Measurements from ENCODE around the gene MSANTD4.

The MSANTD4 gene

DNA sequence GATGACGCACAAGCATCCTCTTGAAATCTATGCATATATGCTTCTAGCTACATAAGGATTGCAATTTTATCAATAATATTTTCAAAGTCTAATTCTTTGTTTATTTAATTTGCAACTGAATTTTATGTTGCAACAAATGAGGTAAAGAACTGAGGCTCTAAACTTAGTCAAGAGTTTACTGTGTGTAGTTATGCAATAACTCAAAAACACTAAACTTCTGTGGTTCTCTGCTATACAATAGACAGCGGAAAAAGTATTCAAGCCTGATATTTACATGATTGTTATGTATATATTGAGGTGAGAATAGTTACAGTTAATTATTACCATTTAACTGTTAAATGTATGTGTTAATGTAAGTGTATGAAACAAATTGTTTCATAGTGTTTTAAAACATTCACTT, 32.9 kb downstream of the MSANTD4 start:
- DNase-seq (ENCODE audit: low read depth) = no peak
- no peak for TF ChIP-seq CTCF (IDR thresholded peaks at IDR 0.05; ENCODE audit: low read depth, low read length, missing control alignments)
- no peak overlapping the region for H3K4me3 ChIP-seq (ENCODE audit: low read depth, low read length)
- in situ Hi-C loops (cut with HindIII; ENCODE audit: low sequenced_read_pairs) = no loop called here

GRCh38 chr11:105988197-105988596, 33.8 kb downstream of the MSANTD4 start:
- TF ChIP-seq CTCF (IDR thresholded peaks at IDR 0.05; ENCODE audit: low read depth, low read length, missing control alignments) = no peak
- in situ Hi-C loops (cut with HindIII; ENCODE audit: low sequenced_read_pairs) = no loop called here
- no peak for DNase-seq (ENCODE audit: low read depth)
- H3K4me3 ChIP-seq (ENCODE audit: low read depth, low read length) = no peak overlapping the region

GRCh38 chr11:105986554-105986953, 35.5 kb downstream of the MSANTD4 start:
- no peak for DNase-seq (ENCODE audit: low read depth)
- no peak for TF ChIP-seq CTCF (IDR thresholded peaks at IDR 0.05; ENCODE audit: low read depth, low read length, missing control alignments)
- in situ Hi-C loops (cut with HindIII; ENCODE audit: low sequenced_read_pairs) = no loop called here
- H3K4me3 ChIP-seq (ENCODE audit: low read depth, low read length) = no peak overlapping the region

- in situ Hi-C loops (cut with HindIII; ENCODE audit: low sequenced_read_pairs) = no loop called here
- no peak for TF ChIP-seq CTCF (IDR thresholded peaks at IDR 0.05; ENCODE audit: low read depth, low read length, missing control alignments)
- no peak overlapping the region for H3K4me3 ChIP-seq (ENCODE audit: low read depth, low read length)
- DNase-seq (ENCODE audit: low read depth) = no peak
These were observed 41.9 kb downstream of the MSANTD4 start for GRCh38 chr11:105979997-105980703.

DNA sequence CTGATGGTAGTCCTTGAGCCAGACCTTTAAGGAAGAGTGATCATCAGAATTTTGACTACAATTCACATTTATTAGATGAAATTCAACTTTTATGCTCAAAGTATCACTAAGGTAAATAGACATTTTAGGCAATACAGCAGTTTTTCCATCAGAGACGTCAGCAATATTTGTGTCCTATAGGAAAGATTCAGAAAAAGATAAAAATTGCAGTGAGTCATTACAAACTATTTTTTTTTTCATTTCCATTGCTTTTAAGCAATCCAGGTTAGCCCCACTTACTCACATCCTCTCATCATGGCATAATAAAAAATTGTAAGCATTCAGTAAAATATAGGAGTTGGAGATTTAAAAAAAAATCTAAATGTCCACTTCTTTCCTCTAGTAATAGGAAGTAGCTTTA, 46.9 kb downstream of the MSANTD4 start:
- TF ChIP-seq CTCF (IDR thresholded peaks at IDR 0.05; ENCODE audit: low read depth, low read length, missing control alignments) = no peak
- DNase-seq (ENCODE audit: low read depth) = no peak
- H3K4me3 ChIP-seq (ENCODE audit: low read depth, low read length) = no peak overlapping the region
- in situ Hi-C loops (cut with HindIII; ENCODE audit: low sequenced_read_pairs) = no loop called here

- H3K4me3 ChIP-seq (ENCODE audit: low read depth, low read length) = no peak overlapping the region
- DNase-seq (ENCODE audit: low read depth) = no peak
- in situ Hi-C loops (cut with HindIII; ENCODE audit: low sequenced_read_pairs) = loop anchor here (5.0 kb wide), 1 partner anchor 72 kb away; no protein-coding TSS in a partner anchor
- no peak for TF ChIP-seq CTCF (IDR thresholded peaks at IDR 0.05; ENCODE audit: low read depth, low read length, missing control alignments)
These were observed 52.3 kb downstream of the MSANTD4 start for GRCh38 chr11:105969756-105970155.
